RWPE1 (cell line): ENCODE data around the gene AKT3.

Experiments used
- CTCF ChIA-PET: fragments of 350-600 bp; sonication (Branson Sonifier 250); formaldehyde crosslinking; extraction: SDS; loops from one replicate; lab custom pipeline; 2021; lab: Yijun Ruan, JAX
- POLR2A ChIA-PET: fragments of 400-600 bp; formaldehyde crosslinking; extraction: SDS; loops from one replicate; lab custom pipeline; 2020; ENCODE audit warnings: antibody characterized with exemption; ENCODE audit not compliant: low non-redundant PET; lab: Yijun Ruan, JAX
- DNase-seq: peaks from one replicate; pipeline ENCODE4 v3.0.0; 2012; ENCODE audit warnings: low spot score
- H3K27ac ChIP-seq: fragments of 450-650 bp; 2 replicates; pipeline ENCODE4 v1.5.1; 2017
- CTCF ChIP-seq: fragments of 450-650 bp; conservative IDR thresholded peaks from 2 replicates; pipeline ENCODE4 v1.5.1; 2017; ENCODE audit warnings: low read depth, mild to moderate bottlenecking

AKT3 gene

GRCh38 chr1:243745356-243745755 lies 104.7 kb downstream of the AKT3 start:
- no peak overlapping the region for H3K27ac ChIP-seq
- POLR2A ChIA-PET, result no interaction called here
- DNase-seq, result no peak
- TF ChIP-seq CTCF, result no peak
- CTCF ChIA-PET, result no interaction called here

GRCh38 chr1:243742819-243743218 lies 107.2 kb downstream of the AKT3 start:
- H3K27ac ChIP-seq, result no peak overlapping the region
- CTCF ChIA-PET, result no interaction called here
- no peak for TF ChIP-seq CTCF
- DNase-seq, result no peak
- POLR2A ChIA-PET, result no interaction called here

- no peak for TF ChIP-seq CTCF
- CTCF ChIA-PET, result interaction anchor here (0.6 to 0.7 kb wide), 2 partner anchors 14 to 742 kb away, joined by 3 read pairs; no protein-coding TSS in a partner anchor
- POLR2A ChIA-PET, result no interaction called here
- DNase-seq, result no peak
- H3K27ac ChIP-seq, result no peak overlapping the region
Measured at GRCh38 chr1:243740255-243740999, 109.6 kb downstream of the AKT3 start.

- ChIA-PET CTCF (no interaction called here), POLR2A (no interaction called here)
Measured at GRCh38 chr1:243739335-243740003, 110.6 kb downstream of the AKT3 start.

GRCh38 chr1:243738020-243738419 lies 112.0 kb downstream of the AKT3 start:
- ChIA-PET CTCF (interaction anchor here (2.7 kb wide), 1 partner anchor 11 kb away, joined by 9 read pairs; no protein-coding TSS in a partner anchor), POLR2A (no interaction called here)
- TF ChIP-seq CTCF, result no peak
- no peak overlapping the region for H3K27ac ChIP-seq
- DNase-seq, result no peak

More at GRCh38 chr1:243739335-243740003, 110.6 kb downstream of the AKT3 start:
- no peak for TF ChIP-seq CTCF
- no peak for DNase-seq
- no peak overlapping the region for H3K27ac ChIP-seq

GRCh38 chr1:243735457-243735856 lies 114.6 kb downstream of the AKT3 start:
- ChIA-PET POLR2A (no interaction called here), CTCF (interaction anchor here (0.6 to 2.7 kb wide), 2 partner anchors 13 to 538 kb away, joined by 3 to 9 read pairs; no protein-coding TSS in a partner anchor)
- no peak for DNase-seq
- no peak for TF ChIP-seq CTCF
- H3K27ac ChIP-seq, result no peak overlapping the region
